Retinal pigment epithelial cell (primary cell): ENCODE data around the gene ILKAP.

Source experiments
- DNase-seq: peaks from one replicate; pipeline ENCODE4 v3.0.0-alpha.2; 2010; ENCODE audit warnings: low read depth
- H3K4me3 ChIP-seq: 2 replicates; pipeline ENCODE4 v1.5.1; 2011; ENCODE audit warnings: mild to moderate bottlenecking, low read length, control low read depth, moderate library complexity
- TF ChIP-seq, protein P1 (sequence below): conservative IDR thresholded peaks from 2 replicates; pipeline ENCODE4 v1.5.1; 2011; ENCODE audit warnings: low read depth, low read length, control low read depth, inconsistent platforms

ILKAP gene

DNA sequence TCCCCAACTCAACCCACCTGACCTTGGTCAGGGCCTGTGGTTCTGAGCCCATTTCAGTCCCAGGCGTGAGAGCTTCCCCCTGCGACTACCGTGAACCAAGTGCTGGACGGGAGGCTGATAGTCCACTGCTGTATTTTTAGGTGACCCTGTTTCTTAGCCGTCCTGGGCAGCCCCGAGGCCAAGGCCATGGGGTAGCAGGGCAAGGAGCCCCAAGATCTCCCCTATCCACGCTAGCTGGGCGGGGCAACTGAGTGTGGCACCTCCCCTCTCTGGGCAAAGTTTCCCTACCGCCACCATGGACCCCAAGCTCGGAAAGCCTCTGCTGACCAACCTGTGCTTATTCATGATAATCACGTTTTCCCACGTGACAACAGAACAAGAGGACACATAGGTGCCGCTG, 65.6 kb downstream of the ILKAP start:
- H3K4me3 ChIP-seq = no peak overlapping the region
- TF ChIP-seq, protein P1, sequence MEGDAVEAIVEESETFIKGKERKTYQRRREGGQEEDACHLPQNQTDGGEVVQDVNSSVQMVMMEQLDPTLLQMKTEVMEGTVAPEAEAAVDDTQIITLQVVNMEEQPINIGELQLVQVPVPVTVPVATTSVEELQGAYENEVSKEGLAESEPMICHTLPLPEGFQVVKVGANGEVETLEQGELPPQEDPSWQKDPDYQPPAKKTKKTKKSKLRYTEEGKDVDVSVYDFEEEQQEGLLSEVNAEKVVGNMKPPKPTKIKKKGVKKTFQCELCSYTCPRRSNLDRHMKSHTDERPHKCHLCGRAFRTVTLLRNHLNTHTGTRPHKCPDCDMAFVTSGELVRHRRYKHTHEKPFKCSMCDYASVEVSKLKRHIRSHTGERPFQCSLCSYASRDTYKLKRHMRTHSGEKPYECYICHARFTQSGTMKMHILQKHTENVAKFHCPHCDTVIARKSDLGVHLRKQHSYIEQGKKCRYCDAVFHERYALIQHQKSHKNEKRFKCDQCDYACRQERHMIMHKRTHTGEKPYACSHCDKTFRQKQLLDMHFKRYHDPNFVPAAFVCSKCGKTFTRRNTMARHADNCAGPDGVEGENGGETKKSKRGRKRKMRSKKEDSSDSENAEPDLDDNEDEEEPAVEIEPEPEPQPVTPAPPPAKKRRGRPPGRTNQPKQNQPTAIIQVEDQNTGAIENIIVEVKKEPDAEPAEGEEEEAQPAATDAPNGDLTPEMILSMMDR = no peak

DNA sequence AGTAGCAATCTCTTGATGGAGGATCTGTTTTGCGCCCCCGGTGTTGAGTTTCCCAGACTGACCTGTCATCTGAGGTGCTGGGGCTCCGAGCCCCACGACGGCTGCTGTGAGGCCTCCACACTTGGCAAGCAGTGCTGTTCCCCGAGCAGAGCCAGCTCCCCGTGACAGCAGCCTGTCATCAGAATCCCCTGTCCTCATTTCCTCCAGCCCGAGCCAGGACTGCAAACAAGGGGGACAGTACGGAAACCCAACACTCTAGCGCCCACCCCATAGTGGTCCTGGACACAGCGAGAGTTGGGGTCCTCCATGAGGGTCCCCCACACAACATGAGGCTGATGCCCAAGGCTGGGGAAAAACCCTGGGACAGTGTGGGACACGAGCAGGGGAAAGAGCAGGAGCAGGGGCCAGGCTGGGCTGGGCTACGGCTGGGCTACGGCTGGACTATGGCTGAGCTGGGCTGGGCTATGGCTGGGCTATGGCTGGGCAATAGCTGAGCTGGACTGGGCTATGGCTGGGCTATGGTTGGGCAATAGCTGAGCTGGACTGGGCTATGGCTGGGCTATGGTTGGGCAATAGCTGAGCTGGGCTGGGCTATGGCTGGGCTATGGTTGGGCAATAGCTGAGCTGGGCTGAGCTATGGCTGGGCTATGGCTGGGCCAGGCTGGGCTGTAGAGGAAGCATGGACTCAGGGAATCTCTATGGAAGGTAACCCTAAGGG, 66.5 kb downstream of the ILKAP start:
- no peak overlapping the region for H3K4me3 ChIP-seq
- DNase-seq = no peak
- TF ChIP-seq, protein P1 = no peak

More for the DNA sequence above, 65.6 kb downstream of the ILKAP start:
- DNase-seq = no peak

DNA sequence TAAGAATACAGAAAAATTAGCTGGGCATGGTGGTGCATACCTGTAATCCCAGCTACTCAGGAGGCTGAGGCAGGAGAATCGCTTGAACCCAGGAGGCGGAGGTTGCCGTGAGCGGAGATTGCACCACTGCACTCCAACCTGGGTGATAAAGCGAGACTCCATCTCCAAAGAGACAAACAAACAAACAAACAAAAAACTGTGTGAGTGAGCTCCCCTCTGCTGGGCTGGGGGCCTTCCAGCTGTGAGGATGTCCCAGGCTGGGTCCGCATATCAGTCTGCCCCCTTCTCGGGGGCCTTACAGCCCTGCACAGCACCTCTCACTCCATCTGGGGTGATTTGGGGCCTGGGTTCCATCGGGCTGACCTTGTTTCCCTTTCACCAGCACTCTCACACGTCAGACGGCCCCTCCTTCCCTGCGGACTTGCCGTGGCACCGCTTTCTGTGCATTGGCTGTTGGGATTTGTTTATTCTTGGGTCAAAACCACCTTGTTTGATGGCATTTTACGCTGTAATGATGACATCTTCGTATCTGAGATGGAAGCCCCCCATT, 67.8 kb downstream of the ILKAP start:
- TF ChIP-seq, protein P1 = no peak
- no peak for DNase-seq
- no peak overlapping the region for H3K4me3 ChIP-seq

DNA sequence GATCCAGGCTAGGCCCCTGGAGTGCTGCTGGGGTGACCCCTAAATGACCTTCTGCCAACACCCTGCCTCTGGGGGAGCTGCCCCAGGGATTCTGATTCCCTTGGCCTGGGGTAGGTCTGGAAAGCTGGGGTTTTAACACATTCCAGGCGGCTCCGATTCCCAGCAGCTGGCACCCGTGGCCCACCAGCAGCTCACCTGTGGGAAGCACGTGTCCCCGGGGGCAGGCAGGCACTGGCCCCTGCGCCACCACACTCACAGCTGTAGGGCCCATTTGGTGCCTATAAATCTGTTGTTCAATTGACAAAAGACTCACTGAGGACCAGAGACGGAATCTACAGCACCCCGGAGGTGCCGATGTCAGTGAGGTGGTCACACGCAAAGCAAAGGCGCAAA, 69.1 kb downstream of the ILKAP start:
- TF ChIP-seq, protein P1 = no peak
- DNase-seq = no peak
- no peak overlapping the region for H3K4me3 ChIP-seq

DNA sequence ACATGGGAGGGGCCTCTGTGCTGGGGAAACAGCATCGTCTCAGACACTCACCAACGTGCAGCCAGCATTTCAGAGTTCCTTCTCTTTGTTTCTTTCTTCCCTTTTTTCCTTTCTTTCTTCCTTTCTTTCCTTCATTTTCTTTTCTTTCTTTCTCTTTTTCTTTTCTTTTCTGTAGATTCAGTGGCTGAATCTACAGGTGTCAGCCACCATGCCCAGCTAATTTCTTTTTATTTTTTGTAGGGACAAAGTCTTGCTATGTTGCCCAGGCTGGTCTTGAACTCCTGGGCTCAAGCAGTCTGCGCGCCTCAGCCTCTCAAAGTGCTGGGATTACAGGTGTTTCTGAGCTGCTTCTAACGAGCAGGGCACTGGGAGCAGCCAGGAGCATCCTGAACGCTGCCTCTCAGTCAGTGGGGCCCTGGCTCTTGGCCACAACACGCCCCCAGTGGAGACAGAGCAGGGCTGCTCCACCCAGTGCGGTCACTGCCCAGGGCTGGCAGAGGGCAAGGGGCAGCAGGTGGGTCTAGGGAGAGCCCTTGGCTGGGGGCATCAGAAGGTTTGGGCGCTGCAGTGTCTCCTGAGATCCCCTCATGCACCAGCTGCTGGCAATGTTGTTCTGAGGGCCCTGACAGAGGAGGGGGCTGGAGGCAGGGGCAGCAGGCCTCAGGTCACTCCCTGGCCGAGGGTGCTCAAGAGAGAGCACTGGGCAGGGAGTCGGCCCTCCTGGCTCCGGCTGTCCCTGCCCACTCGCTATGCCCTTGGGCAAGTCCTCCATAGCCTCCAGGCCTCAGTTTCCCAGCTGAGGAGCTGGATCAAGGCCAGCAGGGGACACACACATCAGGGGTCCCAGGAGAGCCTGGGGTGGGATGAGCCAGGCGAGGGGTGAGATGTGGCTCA, 69.7 kb downstream of the ILKAP start:
- TF ChIP-seq, protein P1 = no peak
- H3K4me3 ChIP-seq = no peak overlapping the region

DNA sequence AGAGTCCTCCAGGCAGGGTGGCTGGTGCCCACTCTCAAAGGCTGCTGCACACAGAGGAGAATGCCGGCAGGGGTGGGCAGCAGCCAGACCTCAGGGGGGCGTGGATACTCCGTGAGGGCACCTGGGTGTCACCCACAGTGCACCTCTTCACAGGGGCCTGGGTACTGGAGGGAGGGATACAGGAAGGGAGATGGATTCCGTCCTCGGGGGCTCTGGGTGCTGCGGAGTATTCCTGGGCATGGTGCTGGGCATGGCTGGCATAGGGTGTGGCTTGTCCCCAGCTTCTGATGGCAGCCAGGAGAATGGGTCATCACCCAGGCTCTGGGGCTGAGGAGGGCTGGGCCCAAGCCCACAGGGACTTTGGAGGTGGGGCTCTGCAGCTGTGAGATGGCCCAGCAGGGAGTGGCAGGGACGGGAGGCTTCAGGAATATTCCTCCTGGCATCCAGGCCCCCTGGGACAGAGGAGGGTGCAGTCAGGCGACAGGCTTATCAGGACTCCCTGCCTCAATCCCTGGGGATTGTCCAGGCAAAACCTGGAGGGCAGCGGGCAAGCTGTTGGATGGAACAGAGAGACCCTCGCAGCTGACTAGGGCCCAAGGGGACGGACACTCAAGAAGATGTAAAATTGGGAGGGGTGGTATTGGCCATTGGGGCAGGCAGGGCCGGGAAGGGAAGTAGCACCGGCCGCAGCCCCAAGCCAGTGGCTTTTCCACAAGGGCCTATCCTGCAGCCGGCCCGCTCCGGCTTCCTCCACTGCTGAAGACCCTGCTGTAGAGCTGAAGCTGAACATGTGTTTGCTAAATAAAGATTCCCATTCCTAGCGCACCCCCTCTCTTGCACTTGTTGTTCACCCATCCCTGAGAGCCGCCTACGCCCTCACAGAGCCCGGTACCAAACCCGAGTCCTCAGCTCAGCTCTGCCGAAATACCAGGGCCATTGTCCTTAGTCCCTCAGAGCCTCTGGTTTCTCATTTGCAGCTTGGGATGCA, 70.7 kb downstream of the ILKAP start:
- DNase-seq = no peak
- TF ChIP-seq, protein P1 = no peak
- no peak overlapping the region for H3K4me3 ChIP-seq

More for the DNA sequence above, 69.7 kb downstream of the ILKAP start:
- DNase-seq = no peak
